Myocyte (in vitro differentiated cells): ENCODE results near the gene GABBR1. TPM values are rescaled to one million over a fixed set of nuclear protein-coding genes. Genes with fewer than 3 reads are reported as not detected.

ENCODE experiments used
- DNase-seq: peaks from one replicate; pipeline ENCODE4 v3.0.0-alpha.2; 2012; ENCODE audit warnings: low read depth
- total RNA-seq: library from RNA; depleted of rRNA; stranded (reverse); fragments of >200 nt; gene quantifications from 2 replicates; pipeline ENCODE4 v1.2.3, GENCODE V29; 2014

Gene GABBR1
- total RNA-seq, 1 donor from 2014 or later = 7.8 TPM

DNA sequence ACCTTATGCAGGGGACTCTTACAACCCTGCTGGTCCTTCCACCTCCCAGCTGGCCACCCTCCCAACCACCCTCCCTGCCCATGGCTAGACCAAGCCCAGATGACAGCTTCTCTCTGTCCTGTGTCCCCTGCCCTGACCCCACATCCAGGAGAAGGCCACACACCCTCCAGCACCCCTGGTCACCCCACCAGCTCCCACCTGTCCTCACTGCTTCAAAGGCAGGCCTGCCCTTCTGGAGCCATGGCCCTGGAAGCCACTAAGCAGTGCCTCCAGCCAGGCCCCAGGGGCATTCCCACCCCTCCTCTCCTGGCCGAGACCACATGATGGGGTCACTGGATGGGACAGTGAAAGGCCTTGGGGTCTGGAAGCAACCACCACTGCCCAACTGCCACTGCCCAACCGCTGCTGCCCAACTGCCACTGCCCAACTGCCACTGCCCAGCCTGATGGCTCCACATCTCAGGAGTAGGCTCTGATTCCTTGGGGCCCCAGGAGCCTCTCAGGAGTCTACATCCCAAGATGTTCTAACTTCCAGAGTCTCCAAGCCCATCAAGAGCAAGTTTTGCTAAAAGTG is 103.9 kb downstream of the GABBR1 start:
- DNase-seq = no peak

DNA sequence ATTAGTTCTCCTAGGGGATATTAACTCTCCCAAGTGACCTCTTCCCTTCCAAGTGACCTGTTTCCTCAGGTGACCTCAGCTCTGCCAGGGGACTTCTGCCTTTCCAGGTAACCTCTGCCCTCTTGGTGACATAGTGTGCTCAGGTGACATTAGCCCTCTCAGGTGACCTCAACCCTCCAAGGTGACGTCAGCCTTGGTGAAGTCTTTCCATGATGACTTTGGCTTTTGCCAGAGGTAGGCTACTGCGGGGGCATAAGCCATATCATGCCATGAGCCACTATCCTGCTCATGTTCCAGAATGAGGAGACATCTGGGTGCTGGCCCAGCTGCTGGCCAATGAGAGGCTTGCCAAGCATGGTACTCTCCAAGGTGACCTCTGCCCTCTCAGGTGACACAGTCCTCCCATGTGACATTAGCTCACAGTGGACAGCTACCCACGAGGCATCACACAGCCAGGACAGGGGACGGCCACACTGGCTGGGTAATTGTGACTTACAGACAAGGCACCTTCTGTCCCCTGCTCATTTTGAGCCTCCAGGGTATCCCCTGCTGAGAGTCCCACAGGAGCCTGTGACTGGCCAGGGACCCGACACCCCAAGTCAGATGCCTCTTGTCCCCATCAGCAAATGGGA is 104.6 kb downstream of the GABBR1 start:
- DNase-seq = no peak

GRCh38 chr6:29527564-29527963 is 105.4 kb downstream of the GABBR1 start:
- no peak for DNase-seq

DNA sequence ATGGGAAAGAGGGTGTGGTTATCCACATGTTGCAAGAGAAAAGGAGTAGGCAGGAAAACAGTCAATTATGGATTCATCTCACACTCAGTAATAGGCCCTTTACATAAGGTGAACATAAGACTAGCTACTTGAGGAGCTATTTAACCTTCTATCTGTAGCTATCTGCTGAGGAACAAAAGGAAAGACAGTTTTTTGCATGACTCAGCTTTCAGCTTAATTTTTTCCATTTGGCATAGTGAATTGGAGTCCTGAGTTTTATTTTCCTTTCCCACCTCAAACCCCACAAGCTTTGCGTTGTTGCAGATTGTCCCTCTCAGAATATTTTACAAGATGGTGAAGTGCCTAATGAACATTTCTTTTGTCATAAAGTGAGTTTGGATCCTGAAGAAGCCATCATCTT is 105.9 kb downstream of the GABBR1 start:
- no peak for DNase-seq

DNA sequence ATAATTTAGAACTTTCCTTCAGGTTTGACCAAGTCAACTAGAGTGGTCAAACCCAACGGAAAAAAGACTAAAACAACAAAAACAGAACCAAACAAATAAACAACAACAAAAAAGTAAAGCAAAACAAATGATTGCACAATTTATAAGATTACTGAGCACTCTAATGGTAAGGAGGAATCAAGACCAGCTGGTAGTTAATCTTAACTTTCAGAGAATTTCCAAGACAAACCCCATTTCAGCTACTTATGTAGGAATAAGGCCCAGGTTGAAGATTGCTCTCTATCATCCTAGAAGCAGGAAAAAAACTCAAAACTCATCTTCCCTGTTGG is 107.7 kb downstream of the GABBR1 start:
- DNase-seq = no peak

DNA sequence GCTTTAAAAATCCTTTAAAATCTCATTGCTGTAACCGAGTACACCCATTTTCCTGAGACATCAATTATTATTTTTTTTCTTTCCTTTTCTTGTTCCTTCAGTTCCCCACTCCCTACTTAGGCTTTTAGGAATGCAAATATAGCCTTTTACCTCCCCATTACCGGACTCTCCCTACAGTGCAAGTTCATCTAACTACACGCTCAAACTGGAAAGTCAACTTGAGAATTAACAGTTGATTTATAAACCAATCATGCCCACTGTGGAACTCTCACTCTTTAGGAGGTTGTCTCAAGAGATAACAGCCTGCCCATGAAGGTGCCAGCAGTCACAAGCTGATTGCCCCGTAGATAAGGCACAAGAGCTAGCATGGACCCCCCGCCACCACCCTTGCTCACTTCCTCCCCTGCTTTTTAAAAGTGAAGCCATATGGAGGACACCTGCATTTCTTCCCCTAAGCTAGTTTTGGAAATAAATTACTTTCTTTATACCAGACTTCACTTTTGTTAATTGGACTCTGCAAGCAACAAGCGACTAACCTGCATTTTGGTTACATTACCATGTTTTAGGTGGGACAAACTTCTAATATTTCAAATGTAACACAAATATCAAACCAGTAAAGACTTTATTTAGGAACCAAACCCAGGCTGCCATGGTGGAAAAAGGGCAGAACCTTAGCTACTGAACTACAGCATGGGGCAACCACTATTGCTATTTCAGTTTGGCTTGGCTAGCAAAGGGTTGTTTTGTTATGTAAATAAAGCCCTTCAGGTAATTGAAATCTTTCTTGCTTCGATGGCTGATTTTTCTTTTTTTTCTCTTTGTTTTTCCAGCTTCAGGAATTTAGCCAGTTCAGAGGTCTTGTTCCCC is 108.3 kb downstream of the GABBR1 start:
- no peak for DNase-seq

- no peak for DNase-seq
Observed at GRCh38 chr6:29524044-29524443, 108.9 kb downstream of the GABBR1 start.

GRCh38 chr6:29522227-29522626 is 110.8 kb downstream of the GABBR1 start:
- DNase-seq = no peak

DNA sequence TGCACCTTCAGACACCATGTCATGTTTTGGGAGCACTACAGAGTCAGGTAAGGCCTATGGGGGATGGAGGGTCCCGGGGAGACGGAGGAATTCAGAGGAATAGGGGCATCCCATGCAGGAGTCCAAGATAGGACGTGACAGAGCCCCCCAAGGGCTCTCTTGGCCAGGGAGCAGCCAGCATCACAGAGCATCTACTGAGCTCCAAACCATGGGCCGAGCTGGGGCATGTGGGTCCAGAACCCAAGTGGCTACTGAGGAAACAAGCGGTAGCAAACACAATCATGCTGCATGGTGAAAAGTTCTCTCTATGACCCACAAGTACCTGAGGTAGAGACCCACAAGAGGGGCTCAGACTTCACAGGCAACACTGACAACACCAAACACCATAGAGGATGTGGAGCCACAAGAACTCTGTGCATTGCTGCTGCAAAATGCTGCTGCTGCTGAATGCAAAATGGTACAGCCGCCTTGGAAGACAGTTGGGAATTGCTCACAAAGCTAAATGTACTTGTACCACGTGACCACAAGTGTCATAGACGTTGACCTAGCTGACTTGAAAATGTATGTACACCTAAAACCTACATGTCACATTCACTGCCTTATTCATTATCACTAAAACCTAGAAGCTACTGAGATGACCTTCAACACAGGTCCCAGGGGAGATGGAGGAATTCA is 111.8 kb downstream of the GABBR1 start:
- DNase-seq = no peak

DNA sequence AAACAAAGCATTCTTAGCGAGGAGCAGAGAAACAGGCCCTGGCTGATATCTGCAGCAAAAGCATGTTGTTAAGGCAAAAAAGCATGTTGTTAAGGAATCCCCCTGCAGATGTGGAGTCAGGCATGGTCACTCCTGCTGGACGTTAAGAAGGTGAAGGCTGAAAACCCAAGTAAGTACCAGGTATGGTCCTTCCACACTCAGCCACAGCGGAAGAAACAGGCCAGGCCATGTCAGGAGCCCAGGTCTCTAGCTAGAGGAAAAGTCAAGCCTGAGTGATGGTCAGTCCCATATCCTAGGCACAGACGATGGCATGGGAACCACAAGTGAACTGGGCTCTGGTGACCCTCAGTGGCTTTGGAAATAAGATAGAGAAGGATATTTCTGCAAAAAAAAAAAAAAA is 112.8 kb downstream of the GABBR1 start:
- no peak for DNase-seq

DNA sequence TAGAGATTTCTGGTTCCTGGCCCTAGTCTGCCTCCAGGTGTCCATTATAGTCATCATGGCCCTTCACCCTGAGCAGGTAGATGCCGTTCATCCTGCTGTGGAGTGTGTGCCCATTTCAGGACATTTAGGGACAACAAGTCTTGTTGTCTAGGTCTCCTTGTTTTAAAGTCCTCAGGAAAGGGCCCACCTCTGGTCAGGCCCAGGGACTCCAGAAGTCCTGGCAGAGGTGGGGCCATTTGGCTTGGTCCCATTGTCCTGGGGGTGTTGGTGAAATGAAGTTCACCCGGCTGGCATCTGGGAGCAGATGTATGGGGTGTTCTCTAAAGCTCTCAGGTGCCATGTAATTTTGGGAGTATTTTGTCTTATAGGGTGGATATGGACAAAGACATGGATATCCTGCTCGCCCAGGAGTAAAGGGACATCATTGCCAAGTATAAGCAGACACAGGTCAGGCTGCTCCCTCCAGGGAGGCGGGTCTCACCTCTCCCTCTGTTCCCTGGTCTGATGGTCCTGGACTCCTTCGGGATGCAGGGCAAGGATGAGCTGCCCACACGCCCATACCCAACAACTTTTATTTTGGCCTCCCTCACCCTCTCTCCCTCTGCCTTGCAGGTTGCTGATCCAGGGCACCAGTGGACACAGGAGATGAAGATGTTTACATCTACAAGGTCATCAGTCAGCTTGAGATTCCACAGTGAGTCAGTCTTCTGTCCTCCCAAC is 113.5 kb downstream of the GABBR1 start:
- no peak for DNase-seq

DNA sequence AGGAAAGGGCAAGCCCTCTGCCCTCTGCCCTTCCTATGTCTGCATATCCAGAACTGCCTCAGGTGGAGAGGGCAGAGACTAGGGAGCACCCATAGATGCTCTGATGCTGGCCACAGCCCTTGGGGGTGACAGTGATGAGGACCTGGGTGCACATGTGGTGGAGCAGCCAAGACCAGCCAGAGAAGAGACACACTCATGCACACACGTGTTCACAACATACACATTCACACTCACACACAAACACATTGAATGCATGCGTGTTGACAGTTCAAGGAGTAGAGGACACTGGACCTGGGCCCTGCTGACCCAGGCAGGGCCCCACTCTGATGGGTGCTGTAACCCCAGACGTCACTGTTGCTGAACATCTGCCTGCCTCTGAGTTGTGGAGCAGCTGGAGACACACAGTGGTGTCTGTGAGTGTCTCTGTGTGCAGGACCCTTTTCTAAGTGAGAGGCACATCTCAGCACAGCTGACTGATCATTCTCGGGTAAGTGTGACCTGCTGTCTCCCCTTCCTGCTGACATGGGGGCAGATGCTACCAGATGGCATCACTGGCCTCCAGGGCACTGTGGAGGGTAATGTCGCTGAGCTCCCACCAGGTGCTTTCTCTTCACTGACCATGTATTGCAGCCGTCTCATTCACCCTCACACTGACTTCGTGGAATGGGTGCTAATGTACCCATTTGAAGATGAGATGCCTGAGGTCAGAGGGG is 115.1 kb downstream of the GABBR1 start:
- no peak for DNase-seq

DNA sequence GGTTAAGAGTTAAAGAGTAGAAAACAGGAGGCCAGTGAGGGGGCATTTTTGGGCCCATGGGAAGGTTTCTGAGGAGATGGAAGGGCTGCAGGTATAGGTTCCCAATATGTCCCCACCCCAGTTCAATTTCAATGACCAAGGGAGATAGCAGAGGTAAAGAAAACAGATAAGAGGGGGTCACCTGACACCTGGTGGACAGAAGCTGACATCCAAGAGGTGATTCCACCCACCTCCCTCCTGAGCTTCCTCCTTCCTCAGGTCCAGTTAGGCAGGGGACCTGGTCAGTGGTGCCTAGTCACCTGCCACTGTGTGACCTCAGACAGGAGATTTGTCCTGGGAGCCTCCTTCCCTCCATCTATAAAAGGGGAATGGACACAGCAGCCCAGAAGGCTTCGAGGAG is 115.7 kb downstream of the GABBR1 start:
- no peak for DNase-seq

GRCh38 chr6:29516108-29516507 is 116.9 kb downstream of the GABBR1 start:
- DNase-seq = peak; percentile 80

- DNase-seq = no peak
Observed at GRCh38 chr6:29510746-29511300, 122.2 kb downstream of the GABBR1 start.

- DNase-seq = no peak
Observed at GRCh38 chr6:29510202-29510601, 122.8 kb downstream of the GABBR1 start.
